HT1080 (cell line): ENCODE results near the gene TRNAU1AP. TPM values are rescaled to one million over a fixed set of nuclear protein-coding genes. Genes with fewer than 3 reads are reported as not detected.

ENCODE experiments used
- DNase-seq: peaks from one replicate; pipeline ENCODE4 v3.0.0-alpha.2; 2015; ENCODE audit warnings: low read depth
- small RNA-seq: library from RNA; depleted of rRNA; stranded (forward); fragments of <200 nt; gene quantifications from one replicate; pipeline ENCODE3, GENCODE V24; 2014
- total RNA-seq: library from RNA; depleted of rRNA; stranded (reverse); fragments of >200 nt; shearing (Covaris generic); gene quantifications from 2 replicates; pipeline ENCODE4 v1.2.3, GENCODE V29; 2014; rRNA removed

TRNAU1AP gene
- total RNA-seq, 1 experiment from 2014 or later: 18.9 TPM

GRCh38 chr1:28604411-28604810 lies 51.5 kb downstream of the TRNAU1AP start:
- no peak for DNase-seq

DNA sequence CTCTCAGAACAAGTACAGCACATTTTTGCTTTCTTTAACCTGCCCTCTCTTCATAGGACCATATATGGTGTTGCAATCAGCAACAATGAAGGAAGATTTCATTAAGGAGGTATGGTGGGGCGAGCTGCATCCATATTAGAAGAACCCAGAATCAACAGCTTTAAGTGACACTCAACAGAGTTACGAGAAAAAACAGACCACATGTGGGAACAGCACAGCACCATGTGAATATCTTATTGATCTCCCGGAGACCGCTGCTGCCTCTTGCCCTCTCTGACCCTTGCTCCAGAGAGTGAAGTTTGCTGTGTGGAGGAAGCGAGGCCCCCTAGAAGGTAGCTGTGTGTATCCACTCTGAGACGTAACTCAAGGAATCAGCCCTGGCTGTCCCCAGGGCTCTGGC lies 52.1 kb downstream of the TRNAU1AP start:
- no peak for DNase-seq

DNA sequence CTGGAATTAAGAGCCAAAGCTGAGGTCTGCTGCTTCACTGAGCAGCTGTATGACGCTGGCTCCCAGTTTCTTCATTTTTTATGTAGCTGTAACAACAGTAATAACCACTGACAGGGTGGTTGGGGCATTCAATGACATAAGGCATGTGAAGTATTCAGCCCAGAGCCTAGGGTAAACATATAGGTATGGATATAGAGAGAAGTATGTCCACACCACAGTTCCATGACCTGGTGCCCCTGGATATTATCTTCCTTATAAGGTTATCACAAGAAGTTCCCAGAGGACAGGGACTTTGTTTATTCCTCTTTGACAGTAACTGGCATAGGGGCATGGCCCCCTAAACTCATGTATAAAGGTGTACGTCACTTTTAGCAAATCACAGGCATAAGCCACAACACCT lies 53.9 kb downstream of the TRNAU1AP start:
- DNase-seq: no peak

DNA sequence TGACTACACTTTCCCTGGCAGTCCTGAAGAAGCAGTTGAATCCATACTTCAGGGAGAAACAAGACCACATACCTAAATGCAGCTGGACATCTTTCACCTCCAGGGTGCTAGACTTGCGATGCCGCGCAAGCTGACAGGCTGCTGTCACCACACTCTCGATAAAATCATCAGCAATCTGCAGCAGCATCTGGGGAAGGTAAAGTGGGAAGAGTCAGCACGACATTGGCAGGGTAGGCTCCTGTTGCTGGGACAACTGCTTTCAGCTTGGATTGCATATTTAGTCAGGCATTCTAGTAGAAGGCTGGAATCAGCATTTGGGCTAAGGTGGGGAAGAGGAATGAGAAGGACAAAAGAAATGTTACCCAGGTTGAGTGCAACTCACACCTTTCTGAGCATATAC lies 60.3 kb downstream of the TRNAU1AP start:
- DNase-seq: no peak

Small RNA genes lying within 50 kb of the gene (small RNA-seq; reads per million reads assigned to genes)
- gene SNORA16A: not detected
- gene SNORA44: not detected
- gene SNORA61: not detected
- gene SNORA73A: not detected
- 73.4 reads per million, percentile 95 among the genes with 10 or more reads in this experiment for gene SNORA73B
- 34,585 reads per million, percentile 100 among the genes with 10 or more reads in this experiment for gene SNORD99

Other genes with a start within 250 kb of the TRNAU1AP start
- 16.6 and 19.3 TPM in 2 replicates for gene MED18, start 224.0 kb upstream of the TRNAU1AP start, total RNA-seq
- 9.4 and 15.6 TPM in 2 replicates for gene PHACTR4, start 183.3 kb upstream of the TRNAU1AP start, total RNA-seq
- gene RCC1, start 47.0 kb upstream of the TRNAU1AP start, total RNA-seq: 138 and 163 TPM in 2 replicates
- gene RAB42, start 39.2 kb downstream of the TRNAU1AP start, total RNA-seq: not detected in 2 replicates
- 40.7 and 44.0 TPM in 2 replicates for gene TAF12, start 90.0 kb downstream of the TRNAU1AP start, total RNA-seq
- not detected in 2 replicates for gene RNU11, start 95.5 kb downstream of the TRNAU1AP start, total RNA-seq
- gene GMEB1, start 115.7 kb downstream of the TRNAU1AP start, total RNA-seq: 7.7 and 9.2 TPM in 2 replicates
- 62.7 and 101 TPM in 2 replicates for gene YTHDF2, start 183.9 kb downstream of the TRNAU1AP start, total RNA-seq